K562 (cell line): Measurements from ENCODE around the gene DHTKD1. TPM values are rescaled to one million over a fixed set of nuclear protein-coding genes. Genes with fewer than 3 reads are reported as not detected.

Experiments used
- ATAC-seq: fragments of 200-7000 bp; cut with Tn5 transposase; 3 replicates; pipeline ENCODE4 v1.9.1; 2020; ENCODE audit warnings: moderate library complexity
- BruUV-seq: library from RNA; stranded (reverse); fragments of 400-500 nt; replicated peaks from 2 replicates; lab custom pipeline; 2021; lab: Mats Ljungman, UMichigan
- CTCF ChIA-PET: fragments of 300-600 bp; formaldehyde crosslinking; extraction: SDS; loops from one replicate; lab custom pipeline; 2021; ENCODE audit warnings: low intra/inter-chr PET ratio; lab: Yijun Ruan, JAX
- POLR2A ChIA-PET: fragments of 300-600, 350-650 bp; sonication (Branson Sonifier 250); formaldehyde crosslinking; extraction: SDS; loops from one replicate; lab custom pipeline; 2021; ENCODE audit warnings: antibody characterized with exemption, inconsistent platforms; lab: Yijun Ruan, JAX
- DNase-seq, 4 experiments: peaks; one replicate each; pipeline versions ENCODE4 v3.0.0 to v3.0.0-alpha.2; 2011 to 2018; ENCODE audit warnings: low spot score in 3 of 4, mixed read lengths in 3 of 4; ENCODE audit errors: extremely low read depth in 1 of 4
- FAIRE-seq: peaks from 2 replicates; lab custom pipeline; 2011; peaks lifted over from hg19 to GRCh38; lab: Jason Lieb, UNC
- H2AFZ ChIP-seq: 2 replicates; pipeline ENCODE4 v1.6.0; 2011; ENCODE audit warnings: low read depth, low read length, control low read depth, inconsistent platforms
- H3K27ac ChIP-seq: fragments of 200-600 bp; 3 replicates; pipeline ENCODE4 v1.8.0; 2011; ENCODE audit warnings: low read depth, mild to moderate bottlenecking, control low read depth, inconsistent platforms, low read length, moderate library complexity, mixed read lengths; ENCODE audit errors: extremely low read depth
- H3K27me3 ChIP-seq, 2 experiments: fragments of 300-600 bp in 1 of 2; 2 replicates in 1 of 2; 3 replicates in 1 of 2; pipeline versions ENCODE4 v1.6.0 to v1.8.0; 2011; ENCODE audit warnings: inconsistent platforms in 2 of 2, low read length in 2 of 2, mild to moderate bottlenecking in 1 of 2, mixed read lengths in 1 of 2, moderate library complexity in 1 of 2; ENCODE audit not compliant: control insufficient read depth in 2 of 2, insufficient read depth in 2 of 2
- H3K36me3 ChIP-seq: fragments of 300-600 bp; 3 replicates; pipeline ENCODE4 v1.8.0; 2011; ENCODE audit warnings: mild to moderate bottlenecking, low read length, inconsistent platforms; ENCODE audit not compliant: control insufficient read depth, insufficient read depth
- H3K4me1 ChIP-seq, 2 experiments: fragments of 200-600 bp in 1 of 2; replicated peaks in 1 of 2; 2 replicates in 1 of 2; 3 replicates in 1 of 2; pipeline versions ENCODE4 v1.5.1 to v1.8.0; 2011; ENCODE audit warnings: inconsistent platforms in 2 of 2, low read length in 2 of 2, mild to moderate bottlenecking in 1 of 2, mixed read lengths in 1 of 2, moderate library complexity in 1 of 2; ENCODE audit not compliant: control insufficient read depth in 2 of 2, insufficient read depth in 2 of 2
- H3K4me2 ChIP-seq: 2 replicates; pipeline ENCODE4 v1.6.1; 2011; ENCODE audit warnings: low read length, control low read depth, inconsistent platforms, mixed read lengths; ENCODE audit not compliant: insufficient read depth
- H3K4me3 ChIP-seq: fragments of 200-600 bp; sonication (generic), shearing (Covaris generic); 2 replicates; pipeline ENCODE4 v1.5.1; 2016; ENCODE audit warnings: control low read depth, inconsistent platforms
- H3K79me2 ChIP-seq: fragments of 200-600 bp; 3 replicates; pipeline ENCODE4 v1.8.0; 2011; ENCODE audit warnings: low read length, inconsistent platforms; ENCODE audit not compliant: control insufficient read depth, insufficient read depth
- H3K9ac ChIP-seq, 2 experiments: 2 replicates each; pipeline versions ENCODE4 v1.6.0 to v1.6.1; 2011; ENCODE audit warnings: low read depth in 2 of 2, low read length in 2 of 2, control low read depth in 1 of 2, inconsistent platforms in 1 of 2, mild to moderate bottlenecking in 1 of 2, mixed read lengths in 1 of 2; ENCODE audit not compliant: insufficient read depth in 1 of 2
- H3K9me1 ChIP-seq: one replicate; pipeline ENCODE4 v1.6.0; 2011; ENCODE audit warnings: inconsistent platforms, mild to moderate bottlenecking, low read length, moderate library complexity; ENCODE audit not compliant: control insufficient read depth, insufficient read depth
- H3K9me3 ChIP-seq: replicated peaks from 2 replicates; pipeline ENCODE4 v1.5.1; 2011; ENCODE audit warnings: low read depth, low read length, inconsistent platforms; ENCODE audit not compliant: control insufficient read depth, insufficient read depth
- H4K20me1 ChIP-seq: replicated peaks from 2 replicates; pipeline ENCODE4 v1.6.1; 2011; ENCODE audit warnings: low read length, inconsistent platforms, mixed read lengths; ENCODE audit not compliant: control insufficient read depth, insufficient read depth
- BDP1 ChIP-seq: IDR thresholded peaks from 3 replicates; pipeline ENCODE4 v1.6.1; 2011; ENCODE audit not compliant: insufficient read length, insufficient read depth
- BMI1 ChIP-seq: fragments of 150-350 bp; IDR thresholded peaks from 2 replicates; pipeline ENCODE4 v1.6.1; 2014; ENCODE audit warnings: low read length
- HNRNPLL ChIP-seq: fragments of 200-400 bp; formaldehyde crosslinking; IDR thresholded peaks from 2 replicates; pipeline ENCODE4 v1.6.1; 2017; ENCODE audit warnings: low read length, low read depth, mild to moderate bottlenecking; ENCODE audit not compliant: poor library complexity, severe bottlenecking
- MEF2D ChIP-seq: conservative IDR thresholded peaks from 2 replicates; pipeline ENCODE4 v1.6.1; 2016; ENCODE audit warnings: low read depth, missing genetic modification characterization, missing compliant biosample characterization
- NFIX ChIP-seq: fragments of 250-450 bp; sonication (Bioruptor Pico); IDR thresholded peaks from 2 replicates; pipeline ENCODE4 v1.4.0; 2020; ENCODE audit warnings: low read depth, mild to moderate bottlenecking, moderate library complexity
- NR4A1 ChIP-seq, 2 experiments: fragments of 250-450 bp in 1 of 2; fragments of 450-650 bp in 1 of 2; sonication (Bioruptor Pico) in 1 of 2; IDR thresholded peaks; 2 replicates each; pipeline versions ENCODE4 v1.4.0 to v1.6.1; 2016 to 2020; ENCODE audit warnings: mild to moderate bottlenecking in 2 of 2, missing compliant biosample characterization in 1 of 2, missing genetic modification characterization in 1 of 2, moderate library complexity in 1 of 2
- POLR2B ChIP-seq: fragments of 450-650 bp; IDR thresholded peaks from 2 replicates; pipeline ENCODE4 v1.6.1; 2018; ENCODE audit warnings: low read depth; ENCODE audit not compliant: partially characterized antibody
- RAD21 ChIP-seq, 2 experiments: fragments of 250-450 bp in 1 of 2; fragments of 450-650 bp in 1 of 2; sonication (Bioruptor Pico) in 1 of 2; formaldehyde crosslinking in 1 of 2; IDR thresholded peaks in 1 of 2; conservative IDR thresholded peaks in 1 of 2; 2 replicates each; pipeline versions ENCODE4 v1.4.0 to v1.8.0; 2020 to 2022; ENCODE audit warnings: mild to moderate bottlenecking in 2 of 2, moderate library complexity in 1 of 2
- SLC30A9 ChIP-seq: fragments of 250-450 bp; sonication (Bioruptor Pico); IDR thresholded peaks from 2 replicates; pipeline ENCODE4 v1.8.0; 2022; ENCODE audit warnings: mild to moderate bottlenecking, moderate library complexity
- SMARCA4 ChIP-seq: fragments of 450-650 bp; IDR thresholded peaks from 2 replicates; pipeline ENCODE4 v1.6.1; 2016
- SRF ChIP-seq, 2 experiments: fragments of 250-450, 450-650 bp in 1 of 2; sonication (Bioruptor Pico) in 1 of 2; sonication (generic) in 1 of 2; formaldehyde crosslinking; IDR thresholded peaks; 2 replicates each; pipeline versions ENCODE4 v1.5.0 to v1.5.1; 2020 to 2022; ENCODE audit warnings: mild to moderate bottlenecking in 1 of 2, missing genetic modification reagents in 1 of 2
- TCF7L2 ChIP-seq: fragments of 150-350 bp; IDR thresholded peaks from 2 replicates; pipeline ENCODE4 v1.6.1; 2016; ENCODE audit warnings: low read depth, mild to moderate bottlenecking, low read length, moderate library complexity
- TEAD2 ChIP-seq: fragments of 450-650 bp; IDR thresholded peaks from 2 replicates; pipeline ENCODE4 v1.6.1; 2016; ENCODE audit warnings: missing genetic modification characterization, control low read depth, missing compliant biosample characterization
- TFAM ChIP-seq: fragments of 250-450 bp; sonication (Bioruptor Pico); conservative IDR thresholded peaks from 2 replicates; pipeline ENCODE4 v1.5.0; 2021; ENCODE audit warnings: mild to moderate bottlenecking, moderate library complexity
- ZBTB33 ChIP-seq: sonication (generic); formaldehyde crosslinking; IDR thresholded peaks from 2 replicates; pipeline ENCODE4 v1.8.1; 2023; ENCODE audit warnings: mild to moderate bottlenecking, missing genetic modification reagents
- ZBTB7A ChIP-seq: IDR thresholded peaks from 2 replicates; pipeline ENCODE4 v1.6.1; 2011; ENCODE audit warnings: low read depth, mild to moderate bottlenecking, low read length, moderate library complexity, borderline replicate concordance; ENCODE audit not compliant: control insufficient read depth
- ZNF431 ChIP-seq: sonication (generic); formaldehyde crosslinking; IDR thresholded peaks from 2 replicates; pipeline ENCODE4 v1.8.0; 2022; ENCODE audit warnings: mild to moderate bottlenecking, missing genetic modification reagents
- ZNF655 ChIP-seq: fragments of 250-450 bp; sonication (Bioruptor Pico); IDR thresholded peaks from 2 replicates; pipeline ENCODE4 v1.5.0; 2021
- in situ Hi-C: fragments of 300-500 bp; cut with MboI; formaldehyde crosslinking; loops from 4 replicates; pipeline ENCODE4 v1.15.0; 2018; ENCODE audit warnings: inconsistent platforms, mixed read lengths
- intact Hi-C: fragments of 100-400 bp; cut with micrococcal nuclease; formaldehyde crosslinking; loops from 2 replicates; pipeline ENCODE4 v1.14.2; 2022
- polyA plus RNA-seq, 8 experiments: library from polyadenylated mRNA; depleted of rRNA in 4 of 8; stranded (reverse) in 5 of 8; unstranded in 3 of 8; fragments of >200 nt; fragmentation: Nextera tagmentation in 2 of 8; fragmentation: Illumina TruSeq in 1 of 8; extraction: Ambion mirVana in 2 of 8; extraction: Trizol in 1 of 8; gene quantifications; 2 replicates each; pipeline versions ENCODE4 v1.2.1 to v1.2.3, GENCODE V29; 2011 to 2014; ENCODE audit warnings: inconsistent platforms in 1 of 8, missing spikeins in 1 of 8
- total RNA-seq, 7 experiments: library from RNA; depleted of rRNA in 6 of 7; stranded (reverse); fragments of >200 nt in 6 of 7; fragmentation: Illumina TruSeq in 2 of 7; extraction: Trizol in 2 of 7; gene quantifications; 2 replicates each; pipeline versions ENCODE4 v1.2.1 to v1.2.3, GENCODE V29; 2011 to 2021; ENCODE audit warnings: low replicate concordance in 1 of 7

DHTKD1 gene
- total and polyA plus RNA-seq, 9 of the 15 experiments (the other 6 are each of a cell fraction or from before 2014, with no cell fraction given), result 3.1 to 19.7 (median 6.8) TPM

DNA sequence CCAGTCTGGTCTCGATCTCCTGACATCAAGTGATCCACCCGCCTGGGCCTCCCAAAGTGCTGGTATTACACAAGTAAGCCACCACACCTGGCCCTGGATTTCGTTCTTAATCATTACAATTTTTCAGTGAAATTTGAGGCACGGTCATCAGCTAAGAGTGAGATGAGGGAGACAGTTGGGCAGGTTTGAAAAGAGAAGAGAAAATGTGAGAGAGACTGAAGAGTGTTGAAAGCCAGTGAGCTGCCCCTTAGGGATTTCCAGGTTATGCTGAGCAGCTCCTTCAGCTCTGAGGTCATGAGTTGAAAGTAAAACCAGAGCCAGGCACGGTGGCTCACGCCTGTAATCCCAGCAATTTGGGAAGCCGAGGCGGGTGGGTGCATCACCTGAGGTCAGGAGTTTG, 20.2 kb upstream of the DHTKD1 start (continued):
- no peak for TF ChIP-seq BMI1
- no peak for TF ChIP-seq POLR2B
- no peak for TF ChIP-seq ZBTB33 (CRISPR knock-in tag)
- TF ChIP-seq BDP1, result no peak
- TF ChIP-seq TEAD2 (tag), result no peak
- TF ChIP-seq RAD21 (CRISPR knock-in tag; conservative IDR thresholded peaks at IDR 0.05 in 1 of 2, IDR thresholded peaks at IDR 0.05 in 1 of 2), result no peak
- no peak for TF ChIP-seq NFIX (CRISPR knock-in tag)
- TF ChIP-seq, all 486 proteins: peak for 0

- no peak for ATAC-seq
- no TSS peak for BruUV-seq
- DNase-seq, result no peak
- Histone ChIP-seq H3K4me1 (peaks cover 8 to 18% of the 10 kb centered on the region in 2 experiments), H4K20me1 (no peaks in the 10 kb centered on the region), H3K9ac (no peak overlapping the region), H3K36me3 (no peaks in the 10 kb centered on the region), H3K4me2 (no peak overlapping the region), H3K9me3 (no peaks in the 10 kb centered on the region), H3K79me2 (no peaks in the 10 kb centered on the region), H3K27me3 (no peaks in the 10 kb centered on the region), H3K4me3 (no peak overlapping the region), H2AFZ (peak overlapping the region; percentile 97), H3K9me1 (no peaks in the 10 kb centered on the region), H3K27ac (no peak overlapping the region)
- FAIRE-seq, result no peak
- intact Hi-C loops, result no loop called here
- POLR2A ChIA-PET, result interaction anchor here (0.6 kb wide), 2 partner anchors 148 to 678 kb away, joined by 3 read pairs; no protein-coding TSS in a partner anchor
- CTCF ChIA-PET, result no interaction called here
- in situ Hi-C loops, result no loop called here
- no peak for TF ChIP-seq MEF2D (tag)
- no peak for TF ChIP-seq ZNF431 (CRISPR knock-in tag)
- no peak for TF ChIP-seq ZBTB7A
- no peak for TF ChIP-seq TFAM
- TF ChIP-seq ZNF655 (CRISPR knock-in tag), result no peak
- no peak for TF ChIP-seq HNRNPLL
- no peak for TF ChIP-seq SLC30A9 (CRISPR knock-in tag)
- no peak for TF ChIP-seq TCF7L2
- no peak for TF ChIP-seq NR4A1 (CRISPR knock-in tag; IDR thresholded peaks at IDR 0.05)
- no peak for TF ChIP-seq NR4A1 (tag; IDR thresholded peaks at IDR 0.05)
- no peak for TF ChIP-seq SRF (CRISPR knock-in tag; IDR thresholded peaks at IDR 0.05)
- no peak for TF ChIP-seq SMARCA4
Observed at GRCh38 chr10:12050528-12050927, 18.2 kb upstream of the DHTKD1 start.
